SK-N-SH (cell line): ENCODE results near the gene FMR1NB.

Experiments
- POLR2AphosphoS5 ChIP-seq: IDR thresholded peaks from 2 replicates; pipeline ENCODE4 v1.6.1; 2012; ENCODE audit warnings: low read depth, low read length
- TAF1 ChIP-seq: IDR thresholded peaks from 2 replicates; pipeline ENCODE4 v1.6.1; 2012; ENCODE audit warnings: low read depth, mild to moderate bottlenecking, low read length, moderate library complexity, borderline replicate concordance
- TF ChIP-seq, protein P1 (sequence below): fragments of 200-600 bp; sonication (generic); IDR thresholded peaks from 2 replicates; pipeline ENCODE4 v1.6.1; 2017; ENCODE audit warnings: antibody characterized with exemption, mild to moderate bottlenecking, moderate library complexity

DNA sequence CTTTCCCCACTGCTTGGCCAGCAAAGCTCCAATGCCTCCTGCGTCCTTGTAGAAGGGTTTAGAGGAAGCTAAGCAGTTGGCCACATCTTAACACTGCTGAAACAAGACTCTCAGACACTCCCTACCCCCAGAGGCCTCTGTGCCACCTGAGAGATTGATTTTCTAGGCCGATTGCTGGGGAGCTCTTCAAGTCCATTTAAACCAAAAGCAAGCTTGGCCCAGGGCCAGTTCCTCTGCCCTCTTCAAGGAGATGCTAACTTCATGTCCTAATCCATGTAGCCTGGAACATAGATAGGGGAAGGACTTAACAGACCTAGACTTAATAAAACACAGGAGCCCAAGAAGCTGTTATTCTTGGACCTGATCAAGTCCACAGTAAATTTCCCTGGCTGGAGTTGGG is 27.2 kb upstream of the FMR1NB start:
- TF ChIP-seq POLR2AphosphoS5 (no peak), TAF1 (no peak)
- TF ChIP-seq, protein P1, sequence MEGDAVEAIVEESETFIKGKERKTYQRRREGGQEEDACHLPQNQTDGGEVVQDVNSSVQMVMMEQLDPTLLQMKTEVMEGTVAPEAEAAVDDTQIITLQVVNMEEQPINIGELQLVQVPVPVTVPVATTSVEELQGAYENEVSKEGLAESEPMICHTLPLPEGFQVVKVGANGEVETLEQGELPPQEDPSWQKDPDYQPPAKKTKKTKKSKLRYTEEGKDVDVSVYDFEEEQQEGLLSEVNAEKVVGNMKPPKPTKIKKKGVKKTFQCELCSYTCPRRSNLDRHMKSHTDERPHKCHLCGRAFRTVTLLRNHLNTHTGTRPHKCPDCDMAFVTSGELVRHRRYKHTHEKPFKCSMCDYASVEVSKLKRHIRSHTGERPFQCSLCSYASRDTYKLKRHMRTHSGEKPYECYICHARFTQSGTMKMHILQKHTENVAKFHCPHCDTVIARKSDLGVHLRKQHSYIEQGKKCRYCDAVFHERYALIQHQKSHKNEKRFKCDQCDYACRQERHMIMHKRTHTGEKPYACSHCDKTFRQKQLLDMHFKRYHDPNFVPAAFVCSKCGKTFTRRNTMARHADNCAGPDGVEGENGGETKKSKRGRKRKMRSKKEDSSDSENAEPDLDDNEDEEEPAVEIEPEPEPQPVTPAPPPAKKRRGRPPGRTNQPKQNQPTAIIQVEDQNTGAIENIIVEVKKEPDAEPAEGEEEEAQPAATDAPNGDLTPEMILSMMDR, result no peak
